Lower leg skin (tissue), 4 donors: ENCODE measurements around the gene SIGLEC11. TPM values are rescaled to one million over a fixed set of nuclear protein-coding genes. Genes with fewer than 3 reads are reported as not detected.
A peak's percentile ranks its signal among the peaks of the same experiment; 100 is the strongest.

Experiments
- DNase-seq, 2 donors: peaks; one replicate each; pipeline ENCODE4 v3.0.0-alpha.2; 2019; ENCODE audit warnings: low spot score in 2 of 2
- H3K4me3 ChIP-seq: fragments of 200-600 bp; sonication (generic); 2 replicates; pipeline ENCODE4 v1.5.1; 2017; ENCODE audit warnings: mild to moderate bottlenecking, low read depth; ENCODE audit not compliant: poor library complexity, severe bottlenecking
- CTCF ChIP-seq, 3 donors: fragments of 450-650 bp; IDR thresholded peaks; one replicate each; pipeline ENCODE4 v1.5.1; 2016; ENCODE audit warnings: antibody characterized with exemption in 3 of 3, mild to moderate bottlenecking in 3 of 3, moderate library complexity in 2 of 3
- POLR2A ChIP-seq, 2 donors: fragments of 450-650 bp; IDR thresholded peaks; one replicate each; pipeline ENCODE4 v1.6.1; 2016 to 2017; ENCODE audit warnings: antibody characterized with exemption in 2 of 2, mild to moderate bottlenecking in 1 of 2, moderate library complexity in 1 of 2
- WGBS, 2 donors: methylation state at CpG; one replicate each; pipeline ENCODE4 v1.1.5; 2018; 5-methylcytosine and 5-hydroxymethylcytosine counted together
- intact Hi-C: fragments of 100-400 bp; cut with DNase I; formaldehyde crosslinking; loops from one replicate; pipeline ENCODE4 v1.15.0; 2023; ENCODE audit warnings: low total_unique reads
- total RNA-seq, 4 donors: library from RNA; depleted of rRNA; stranded (reverse); fragments of >200 nt; gene quantifications; one replicate each; pipeline ENCODE4 v1.1.0, GENCODE V29; 2016

Gene SIGLEC11
- total RNA-seq, 4 donors from 2014 or later = 0.13 to 0.63 TPM; not detected in 2

GRCh38 chr19:49984491-49984890 is 23.5 kb upstream of the SIGLEC11 start:
- TF ChIP-seq POLR2A (IDR thresholded peaks at IDR 0.05) (no peak), CTCF (IDR thresholded peaks at IDR 0.05) (no peak)

GRCh38 chr19:49983645-49984229 is 22.8 kb upstream of the SIGLEC11 start:
- TF ChIP-seq POLR2A (IDR thresholded peaks at IDR 0.05) (no peak), CTCF (IDR thresholded peaks at IDR 0.05) (peak in 1 of 3 donors; percentile 32)
- no peak overlapping the region for H3K4me3 ChIP-seq
- DNase-seq = peak; percentile 27 to 89
- 46 to 49% methylated on average over 10 of the region's 10 CpGs for WGBS, 2 donors
- intact Hi-C loops = loop anchor here (5.0 kb wide), 1 partner anchor 41 kb away; no protein-coding TSS in a partner anchor

More at GRCh38 chr19:49984491-49984890, 23.5 kb upstream of the SIGLEC11 start:
- DNase-seq = no peak
- no peak overlapping the region for H3K4me3 ChIP-seq
- intact Hi-C loops = loop anchor here (5.0 kb wide), 1 partner anchor 42 kb away; no protein-coding TSS in a partner anchor
- WGBS, 2 donors = 86 to 88% methylated on average over 11 of the region's 11 CpGs

GRCh38 chr19:49981603-49982593 is 20.9 kb upstream of the SIGLEC11 start:
- TF ChIP-seq CTCF (IDR thresholded peaks at IDR 0.05) = no peak
- no peak for TF ChIP-seq POLR2A (IDR thresholded peaks at IDR 0.05)
- H3K4me3 ChIP-seq = no peak overlapping the region
- intact Hi-C loops = loop anchor here (5.0 kb wide), 1 partner anchor 40 kb away; no protein-coding TSS in a partner anchor
- WGBS, 2 donors = 86 to 89% methylated on average over 21 of the region's 21 CpGs
- no peak for DNase-seq

- H3K4me3 ChIP-seq = no peak overlapping the region
- 88 to 89% methylated on average over 11 of the region's 11 CpGs for WGBS, 2 donors
- no peak for DNase-seq
- no peak for TF ChIP-seq CTCF (IDR thresholded peaks at IDR 0.05)
- no peak for TF ChIP-seq POLR2A (IDR thresholded peaks at IDR 0.05)
- intact Hi-C loops = no loop called here
These were observed 17.4 kb upstream of the SIGLEC11 start for GRCh38 chr19:49978324-49978723.

- intact Hi-C loops = no loop called here
- H3K4me3 ChIP-seq = no peak overlapping the region
- 85% methylated on average over 18 of the region's 18 CpGs for WGBS, 2 donors
- DNase-seq = no peak
- TF ChIP-seq CTCF (IDR thresholded peaks at IDR 0.05) (no peak), POLR2A (IDR thresholded peaks at IDR 0.05) (no peak)
These were observed 16.9 kb upstream of the SIGLEC11 start for GRCh38 chr19:49977881-49978280.
